ENCODE measurements around the gene PRKCH.

PRKCH gene

DNA sequence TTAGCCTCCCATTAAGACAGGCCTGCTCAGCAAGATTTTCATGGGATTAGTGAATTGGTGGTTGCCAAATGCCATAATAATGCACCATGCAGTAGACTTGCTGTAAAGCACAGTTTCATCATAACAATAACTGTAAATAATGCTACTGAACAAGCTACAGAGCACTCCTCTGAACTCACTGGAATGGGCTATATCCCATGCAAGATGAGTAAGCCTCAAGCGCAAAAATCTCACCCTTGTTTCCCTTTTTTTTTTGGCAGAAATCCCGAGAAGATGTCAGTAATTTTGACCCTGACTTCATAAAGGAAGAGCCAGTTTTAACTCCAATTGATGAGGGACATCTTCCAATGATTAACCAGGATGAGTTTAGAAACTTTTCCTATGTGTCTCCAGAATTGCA is 228.0 kb downstream of the PRKCH start:
- DNase-seq (ENCODE audit: low spot score) = no peak
- Mint-ChIP-seq H3K36me3 (ENCODE audit: low read depth) (peaks cover 77% of the 10 kb centered on the region), H3K9me3 (no peaks in the 10 kb centered on the region), H3K27me3 (ENCODE audit: low read depth) (no peaks in the 10 kb centered on the region), H3K4me3 (no peak overlapping the region), H3K4me1 (ENCODE audit: low read depth) (peaks cover 26% of the 10 kb centered on the region), H3K27ac (no peak overlapping the region)

DNA sequence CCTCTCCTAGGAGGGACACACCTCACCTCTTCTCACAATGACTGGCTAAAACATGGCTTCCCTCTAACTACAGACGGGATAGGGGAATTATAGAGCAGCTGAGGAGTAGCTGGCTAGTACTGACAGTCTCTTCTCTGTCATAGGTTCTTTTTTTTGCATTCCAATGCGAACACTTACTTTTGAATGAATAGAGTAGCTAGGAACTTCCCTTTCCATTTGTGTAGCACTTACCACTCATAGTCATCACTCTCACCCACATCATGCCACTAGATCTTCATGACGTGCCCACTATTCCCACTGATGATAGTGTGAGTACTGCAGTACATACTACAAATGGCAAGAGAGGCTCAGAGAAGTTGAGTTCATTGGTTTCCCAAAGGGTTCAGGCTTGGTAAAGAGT is 230.0 kb downstream of the PRKCH start:
- Mint-ChIP-seq H3K27me3 (ENCODE audit: low read depth) (no peaks in the 10 kb centered on the region), H3K9me3 (no peaks in the 10 kb centered on the region), H3K4me1 (ENCODE audit: low read depth) (peaks cover 30% of the 10 kb centered on the region), H3K36me3 (ENCODE audit: low read depth) (peaks cover 68% of the 10 kb centered on the region), H3K27ac (peak overlapping the region; percentile 13), H3K4me3 (no peak overlapping the region)
- DNase-seq (ENCODE audit: low spot score) = no peak

DNA sequence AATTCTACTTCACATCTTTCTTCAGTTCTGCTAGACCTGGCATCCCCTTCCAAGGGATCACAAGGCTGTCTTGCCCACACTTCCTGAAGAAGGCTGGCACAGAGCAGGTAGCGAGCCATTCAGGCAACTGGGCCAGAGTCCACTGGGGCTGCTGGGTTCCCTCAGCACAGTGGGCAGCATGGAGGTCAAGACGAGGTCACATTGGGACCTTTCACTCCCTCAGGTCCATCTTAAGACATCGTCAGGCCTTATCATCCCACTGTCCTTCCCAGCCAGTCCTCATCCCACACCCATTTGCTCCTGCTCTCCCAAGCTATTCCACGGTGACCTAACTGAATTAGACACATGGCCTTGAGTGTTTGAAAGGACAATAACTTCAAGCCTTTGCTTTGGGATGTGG is 230.9 kb downstream of the PRKCH start:
- Mint-ChIP-seq H3K4me3 (no peak overlapping the region), H3K36me3 (ENCODE audit: low read depth) (peaks cover 62% of the 10 kb centered on the region), H3K9me3 (no peaks in the 10 kb centered on the region), H3K27ac (peak overlapping the region; percentile 42), H3K4me1 (ENCODE audit: low read depth) (peaks cover 32% of the 10 kb centered on the region), H3K27me3 (ENCODE audit: low read depth) (no peaks in the 10 kb centered on the region)
- no peak for DNase-seq (ENCODE audit: low spot score)

DNA sequence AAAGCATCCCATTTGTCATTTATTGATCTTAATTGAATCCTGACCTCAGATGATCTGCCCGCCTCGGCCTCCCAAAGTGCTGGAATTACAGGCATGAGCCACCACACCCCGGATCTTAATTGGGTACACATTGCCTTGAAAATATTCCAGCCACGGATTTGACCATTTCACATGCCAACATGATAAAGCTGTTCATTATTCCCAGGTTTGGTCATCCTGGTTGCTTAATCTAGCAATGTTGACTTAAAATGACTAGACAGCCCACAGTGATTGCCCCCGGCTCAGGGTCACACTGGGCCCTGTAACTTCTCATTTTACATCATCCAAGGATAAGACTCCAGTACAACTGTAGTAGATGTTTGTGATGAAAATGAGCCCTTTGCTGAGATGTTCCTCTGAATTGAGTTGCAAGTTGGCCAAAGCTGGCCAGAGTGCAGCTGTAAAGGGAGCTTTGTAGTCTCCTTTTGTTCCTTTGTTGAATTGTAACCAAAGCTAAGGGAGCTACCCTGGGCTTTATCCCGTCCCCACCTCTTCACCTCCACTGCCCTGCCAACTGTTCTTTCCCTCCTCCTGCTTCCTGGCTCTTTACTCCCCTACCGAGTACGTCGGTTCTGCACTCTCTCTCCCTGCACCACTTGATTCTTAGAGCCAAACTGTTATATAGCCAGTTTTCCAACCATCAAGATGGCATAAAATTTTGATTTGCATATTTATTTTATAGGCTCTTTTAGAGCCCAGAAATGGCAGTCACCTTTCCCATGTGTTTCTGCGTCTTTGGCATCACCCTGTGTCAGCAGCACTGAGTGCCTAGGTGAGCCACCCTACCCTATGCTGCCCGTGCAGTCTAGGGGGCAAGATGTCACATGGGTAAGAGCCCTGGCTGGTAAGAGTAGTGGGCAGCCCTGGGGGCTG is 232.6 kb downstream of the PRKCH start:
- Mint-ChIP-seq H3K4me1 (ENCODE audit: low read depth) (peaks cover 35% of the 10 kb centered on the region), H3K36me3 (ENCODE audit: low read depth) (peaks cover 53% of the 10 kb centered on the region), H3K27me3 (ENCODE audit: low read depth) (no peaks in the 10 kb centered on the region), H3K4me3 (no peak overlapping the region), H3K27ac (peak overlapping the region; percentile 22), H3K9me3 (no peaks in the 10 kb centered on the region)
- DNase-seq (ENCODE audit: low spot score) = no peak

DNA sequence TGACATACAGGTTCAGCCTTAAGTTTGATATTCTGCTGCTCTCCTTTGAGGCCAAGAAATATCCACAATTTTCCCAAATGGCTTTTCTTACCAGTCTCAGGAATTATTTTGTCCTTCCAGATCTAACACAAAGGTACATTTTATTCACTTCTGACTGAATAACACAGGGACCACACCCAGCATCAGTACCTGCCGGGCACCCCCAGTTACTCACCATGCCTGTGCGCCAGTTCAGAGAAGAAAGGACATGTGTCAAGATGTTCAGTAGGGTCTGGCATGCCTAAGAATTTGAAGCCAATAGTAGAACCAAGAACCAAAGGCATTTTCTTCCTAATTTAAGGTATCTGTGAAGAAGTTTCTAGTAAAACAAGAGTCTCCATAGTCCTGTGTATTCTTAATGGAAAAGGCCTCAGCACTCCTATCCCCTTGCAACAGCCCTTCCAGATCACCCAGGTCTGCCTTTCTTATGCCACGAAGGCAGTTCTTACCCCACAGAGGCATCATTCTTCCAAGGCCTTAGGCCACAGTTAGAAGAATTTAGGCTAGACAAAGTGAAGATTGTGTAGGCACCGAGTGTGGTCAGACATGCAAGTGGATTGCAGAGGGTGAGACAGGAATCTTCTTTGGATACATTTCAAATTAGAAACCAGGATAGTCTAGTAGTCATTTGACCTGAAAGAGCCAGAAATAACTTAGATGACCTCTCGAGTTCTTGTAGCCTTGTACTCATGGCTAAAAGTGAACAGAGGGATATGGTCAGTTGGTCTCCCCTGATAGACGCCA is 233.9 kb downstream of the PRKCH start:
- no peak for DNase-seq (ENCODE audit: low spot score)
- H3K27me3 Mint-ChIP-seq (ENCODE audit: low read depth) = no peaks in the 10 kb centered on the region
- no peak overlapping the region for H3K4me3 Mint-ChIP-seq
- peaks cover 33% of the 10 kb centered on the region for H3K4me1 Mint-ChIP-seq (ENCODE audit: low read depth)
- no peaks in the 10 kb centered on the region for H3K9me3 Mint-ChIP-seq
- no peak overlapping the region for H3K27ac Mint-ChIP-seq
- peaks cover 41% of the 10 kb centered on the region for H3K36me3 Mint-ChIP-seq (ENCODE audit: low read depth)

- Mint-ChIP-seq H3K36me3 (ENCODE audit: low read depth) (peaks cover 29% of the 10 kb centered on the region), H3K27ac (no peak overlapping the region), H3K4me3 (no peak overlapping the region), H3K4me1 (ENCODE audit: low read depth) (peaks cover 30% of the 10 kb centered on the region), H3K27me3 (ENCODE audit: low read depth) (no peaks in the 10 kb centered on the region), H3K9me3 (no peaks in the 10 kb centered on the region)
- no peak for DNase-seq (ENCODE audit: low spot score)
Observed at GRCh38 chr14:61556455-61556854, 235.1 kb downstream of the PRKCH start.

DNA sequence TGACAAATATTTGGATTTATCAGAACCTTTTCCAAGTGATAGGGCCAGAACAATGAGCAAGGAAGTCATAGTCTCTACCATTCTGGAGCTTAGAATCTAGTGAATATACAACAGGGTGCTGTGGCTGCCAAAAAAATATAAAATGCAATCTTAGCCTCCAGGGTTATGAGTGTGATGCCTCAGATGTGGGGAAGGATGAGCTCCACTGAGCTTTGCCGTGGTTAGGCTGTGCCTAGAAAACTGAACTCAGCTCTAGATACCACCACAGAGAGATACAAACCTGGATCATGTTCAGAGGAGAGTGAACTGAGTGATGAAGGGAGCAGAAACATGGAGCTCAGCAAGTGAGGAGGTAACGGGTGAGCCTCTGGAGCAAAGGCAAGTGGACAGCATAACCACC is 235.9 kb downstream of the PRKCH start:
- H3K36me3 Mint-ChIP-seq (ENCODE audit: low read depth) = peaks cover 21% of the 10 kb centered on the region
- no peak for DNase-seq (ENCODE audit: low spot score)
- H3K27ac Mint-ChIP-seq = no peak overlapping the region
- peaks cover 2% of the 10 kb centered on the region for H3K27me3 Mint-ChIP-seq (ENCODE audit: low read depth)
- no peak overlapping the region for H3K4me3 Mint-ChIP-seq
- peaks cover 26% of the 10 kb centered on the region for H3K4me1 Mint-ChIP-seq (ENCODE audit: low read depth)
- H3K9me3 Mint-ChIP-seq = no peaks in the 10 kb centered on the region

DNA sequence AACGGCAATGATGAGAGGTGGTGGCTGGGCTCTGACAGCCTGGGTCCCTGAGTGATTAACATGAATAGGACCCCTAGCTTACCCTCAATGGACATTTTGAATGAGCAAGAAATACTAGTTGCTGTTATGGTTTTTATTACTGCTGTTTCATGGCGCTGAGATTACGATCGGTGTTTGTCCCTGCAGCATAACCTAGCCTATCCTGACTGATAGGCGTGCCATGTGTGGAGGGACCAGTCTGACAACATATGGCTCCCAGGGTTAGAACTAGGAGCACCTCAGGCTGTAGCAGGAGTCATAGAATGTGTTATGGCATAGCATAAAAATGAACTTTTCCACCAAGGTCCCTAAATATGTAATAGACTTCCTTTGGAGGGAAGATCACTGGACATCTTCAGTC is 236.5 kb downstream of the PRKCH start:
- peaks cover 2% of the 10 kb centered on the region for H3K27me3 Mint-ChIP-seq (ENCODE audit: low read depth)
- H3K9me3 Mint-ChIP-seq = no peaks in the 10 kb centered on the region
- H3K27ac Mint-ChIP-seq = no peak overlapping the region
- H3K4me1 Mint-ChIP-seq (ENCODE audit: low read depth) = peaks cover 25% of the 10 kb centered on the region
- H3K36me3 Mint-ChIP-seq (ENCODE audit: low read depth) = peaks cover 16% of the 10 kb centered on the region
- H3K4me3 Mint-ChIP-seq = no peak overlapping the region
- DNase-seq (ENCODE audit: low spot score) = no peak

DNA sequence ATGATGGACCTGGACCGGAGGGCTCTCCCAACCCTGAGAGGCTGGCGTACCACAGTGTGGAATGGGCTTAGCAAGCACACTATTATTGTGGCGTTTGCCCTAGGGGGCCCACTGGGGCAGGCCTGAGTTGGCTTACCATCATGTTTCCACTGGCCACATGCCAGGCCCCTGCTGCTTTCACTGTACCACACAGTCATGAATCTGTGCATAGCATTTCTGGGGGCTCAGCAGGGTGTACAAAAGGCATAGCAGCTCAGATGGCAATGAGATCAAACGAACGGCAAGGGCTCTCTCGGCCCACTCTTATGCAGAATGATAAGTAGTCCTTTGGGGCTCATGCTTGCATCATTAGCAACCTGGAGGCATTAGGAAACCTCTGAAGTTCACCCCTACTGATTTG is 236.9 kb downstream of the PRKCH start:
- H3K27me3 Mint-ChIP-seq (ENCODE audit: low read depth) = peaks cover 2% of the 10 kb centered on the region
- no peaks in the 10 kb centered on the region for H3K9me3 Mint-ChIP-seq
- no peak overlapping the region for H3K27ac Mint-ChIP-seq
- H3K4me1 Mint-ChIP-seq (ENCODE audit: low read depth) = peaks cover 26% of the 10 kb centered on the region
- H3K36me3 Mint-ChIP-seq (ENCODE audit: low read depth) = peaks cover 14% of the 10 kb centered on the region
- DNase-seq (ENCODE audit: low spot score) = no peak
- H3K4me3 Mint-ChIP-seq = no peak overlapping the region

DNA sequence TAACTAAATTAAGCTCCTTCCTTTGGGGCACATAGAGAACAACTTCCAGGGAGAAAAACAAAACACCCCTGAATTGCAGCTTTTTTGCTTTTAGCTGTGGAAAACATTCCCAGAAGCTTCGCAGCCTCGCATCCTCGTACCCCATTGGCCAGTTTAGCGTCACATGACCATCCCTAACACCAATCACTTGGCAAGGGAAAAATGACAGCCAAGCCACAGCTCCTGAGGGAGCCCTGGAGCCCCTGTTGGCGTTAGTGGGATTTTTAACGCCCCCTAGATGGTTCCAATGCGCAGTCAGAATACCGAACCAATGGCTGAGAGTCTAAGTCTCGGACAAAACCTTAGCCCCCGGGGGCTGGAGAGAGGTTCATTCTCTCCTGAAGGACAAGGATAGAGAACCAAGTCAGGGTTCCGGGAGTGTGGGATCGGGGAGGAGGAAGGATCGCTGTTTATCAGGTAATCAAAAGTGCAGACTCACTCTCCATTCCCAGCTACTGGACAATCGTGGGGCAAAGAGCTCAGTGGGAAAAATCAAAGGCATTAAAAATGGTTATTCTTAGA is 238.3 kb downstream of the PRKCH start:
- Mint-ChIP-seq H3K36me3 (ENCODE audit: low read depth) (peaks cover 8% of the 10 kb centered on the region), H3K27ac (no peak overlapping the region), H3K4me1 (ENCODE audit: low read depth) (peaks cover 29% of the 10 kb centered on the region), H3K4me3 (no peak overlapping the region), H3K27me3 (ENCODE audit: low read depth) (peaks cover 6% of the 10 kb centered on the region), H3K9me3 (no peaks in the 10 kb centered on the region)
- DNase-seq (ENCODE audit: low spot score) = no peak

- Mint-ChIP-seq H3K9me3 (no peaks in the 10 kb centered on the region), H3K27ac (no peak overlapping the region), H3K27me3 (ENCODE audit: low read depth) (peaks cover 6% of the 10 kb centered on the region), H3K4me1 (ENCODE audit: low read depth) (peaks cover 25% of the 10 kb centered on the region), H3K36me3 (ENCODE audit: low read depth) (peaks cover 5% of the 10 kb centered on the region), H3K4me3 (no peak overlapping the region)
- no peak for DNase-seq (ENCODE audit: low spot score)
Observed at GRCh38 chr14:61560323-61560722, 238.9 kb downstream of the PRKCH start.

GRCh38 chr14:61561104-61561503 is 239.7 kb downstream of the PRKCH start:
- Mint-ChIP-seq H3K27me3 (ENCODE audit: low read depth) (peaks cover 8% of the 10 kb centered on the region), H3K36me3 (ENCODE audit: low read depth) (peaks cover 3% of the 10 kb centered on the region), H3K4me1 (ENCODE audit: low read depth) (peaks cover 25% of the 10 kb centered on the region), H3K27ac (no peak overlapping the region), H3K4me3 (no peak overlapping the region), H3K9me3 (peaks cover 5% of the 10 kb centered on the region)
- DNase-seq (ENCODE audit: low spot score) = no peak

DNA sequence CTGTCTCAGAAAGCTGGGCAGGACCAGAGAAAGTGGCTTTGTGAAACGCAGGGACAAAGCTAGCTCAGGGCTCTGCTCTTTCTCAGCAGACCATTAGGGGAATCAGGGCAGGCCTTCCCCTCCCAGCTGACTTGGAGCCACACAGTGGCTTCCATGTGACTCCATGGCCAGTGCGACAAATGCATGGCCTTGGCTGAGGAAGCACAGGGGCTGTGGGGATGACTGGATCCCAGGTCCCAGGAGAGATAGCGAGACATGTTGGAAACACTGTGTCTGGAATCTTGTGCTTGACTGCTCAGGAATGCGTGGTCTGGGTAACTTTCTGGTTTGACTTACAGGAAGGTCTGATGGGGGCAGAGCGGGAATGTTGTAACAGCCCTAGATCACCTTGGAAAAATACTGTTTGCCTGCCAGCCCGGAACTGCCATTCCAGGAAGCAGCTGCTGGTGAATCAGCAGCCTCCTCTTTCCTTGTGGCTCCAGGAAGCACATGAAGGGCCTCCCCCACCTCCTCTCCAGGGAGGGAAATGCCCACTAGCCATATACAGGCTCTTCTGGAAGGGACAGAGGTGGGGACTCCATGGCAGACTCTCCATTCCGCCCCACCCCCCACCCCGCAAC is 240.4 kb downstream of the PRKCH start:
- peaks cover 12% of the 10 kb centered on the region for H3K27me3 Mint-ChIP-seq (ENCODE audit: low read depth)
- H3K9me3 Mint-ChIP-seq = peaks cover 5% of the 10 kb centered on the region
- H3K4me3 Mint-ChIP-seq = no peak overlapping the region
- H3K4me1 Mint-ChIP-seq (ENCODE audit: low read depth) = peaks cover 25% of the 10 kb centered on the region
- peaks cover 5% of the 10 kb centered on the region for H3K36me3 Mint-ChIP-seq (ENCODE audit: low read depth)
- peak overlapping the region; percentile 45 for H3K27ac Mint-ChIP-seq
- no peak for DNase-seq (ENCODE audit: low spot score)

Data from T-helper 2 cell treated with Interferon-gamma antibody and Interleukin-4, amounts not matched to agents 5 μg/mL and 100 μg/mL, for 36 hours (primary cell).